ENCODE data around the gene CFB. TPM values are rescaled to one million over a fixed set of nuclear protein-coding genes. Genes with fewer than 3 reads are reported as not detected.

Gene CFB
- total and polyA plus RNA-seq, 9 of the 15 experiments (the other 6 are each of a cell fraction or from before 2014, with no cell fraction given) = 0.08 to 0.91 (median 0.22) TPM; not detected in 4

- no peak for TF ChIP-seq STAT5B (CRISPR knock-in tag; IDR thresholded peaks at IDR 0.05)
- no peak for TF ChIP-seq FOXK2 (conservative IDR thresholded peaks at IDR 0.05 in 1 of 2, IDR thresholded peaks at IDR 0.05 in 1 of 2; ENCODE audit: low read depth in 2 of 2)
- TF ChIP-seq MYBL2 (IDR thresholded peaks at IDR 0.05; ENCODE audit: low read depth) = no peak
- TF ChIP-seq MYBL2 (CRISPR knock-in tag; IDR thresholded peaks at IDR 0.05; ENCODE audit: borderline replicate concordance) = no peak
- TF ChIP-seq, protein P1, sequence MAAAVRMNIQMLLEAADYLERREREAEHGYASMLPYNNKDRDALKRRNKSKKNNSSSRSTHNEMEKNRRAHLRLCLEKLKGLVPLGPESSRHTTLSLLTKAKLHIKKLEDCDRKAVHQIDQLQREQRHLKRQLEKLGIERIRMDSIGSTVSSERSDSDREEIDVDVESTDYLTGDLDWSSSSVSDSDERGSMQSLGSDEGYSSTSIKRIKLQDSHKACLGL (CRISPR knock-in tag; IDR thresholded peaks at IDR 0.05; ENCODE audit: borderline replicate concordance, poor library complexity, severe bottlenecking) = peak; percentile 8
- TF ChIP-seq HOMEZ (CRISPR knock-in tag; IDR thresholded peaks at IDR 0.05) = no peak
- TF ChIP-seq, protein P2, sequence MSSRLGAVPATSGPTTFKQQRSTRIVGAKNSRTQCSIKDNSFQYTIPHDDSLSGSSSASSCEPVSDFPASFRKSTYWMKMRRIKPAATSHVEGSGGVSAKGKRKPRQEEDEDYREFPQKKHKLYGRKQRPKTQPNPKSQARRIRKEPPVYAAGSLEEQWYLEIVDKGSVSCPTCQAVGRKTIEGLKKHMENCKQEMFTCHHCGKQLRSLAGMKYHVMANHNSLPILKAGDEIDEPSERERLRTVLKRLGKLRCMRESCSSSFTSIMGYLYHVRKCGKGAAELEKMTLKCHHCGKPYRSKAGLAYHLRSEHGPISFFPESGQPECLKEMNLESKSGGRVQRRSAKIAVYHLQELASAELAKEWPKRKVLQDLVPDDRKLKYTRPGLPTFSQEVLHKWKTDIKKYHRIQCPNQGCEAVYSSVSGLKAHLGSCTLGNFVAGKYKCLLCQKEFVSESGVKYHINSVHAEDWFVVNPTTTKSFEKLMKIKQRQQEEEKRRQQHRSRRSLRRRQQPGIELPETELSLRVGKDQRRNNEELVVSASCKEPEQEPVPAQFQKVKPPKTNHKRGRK (tag; IDR thresholded peaks at IDR 0.05) = no peak
- TF ChIP-seq ASH1L (IDR thresholded peaks at IDR 0.05; ENCODE audit: borderline replicate concordance, low read depth, partially characterized antibody) = no peak
- no peak for TF ChIP-seq PRDM10 (IDR thresholded peaks at IDR 0.05; ENCODE audit: partially characterized antibody)
- no peak for TF ChIP-seq HNRNPL (IDR thresholded peaks at IDR 0.05; ENCODE audit: low read depth, low read length)
- no peak for TF ChIP-seq ILK (tag; IDR thresholded peaks at IDR 0.05; ENCODE audit: borderline replicate concordance, low read depth)
- no peak for TF ChIP-seq ZSCAN29 (IDR thresholded peaks at IDR 0.05)
- 0 out of 2 replicates have a peak, but pooled peaks have one; percentile 15 for TF ChIP-seq STAG1 (CRISPR knock-in tag; IDR thresholded peaks at IDR 0.05; ENCODE audit: borderline replicate concordance)
- peak; percentile 62; the same call in 1 of the 2 replicates for TF ChIP-seq ZNF717 (CRISPR knock-in tag; IDR thresholded peaks at IDR 0.05)
- TF ChIP-seq ARHGAP35 (IDR thresholded peaks at IDR 0.05; ENCODE audit: partially characterized antibody) = no peak
- no peak for TF ChIP-seq MECOM (CRISPR knock-in tag; IDR thresholded peaks at IDR 0.05)
- no peak for TF ChIP-seq ZNF707 (CRISPR knock-in tag; conservative IDR thresholded peaks at IDR 0.05)
- TF ChIP-seq PHB (CRISPR knock-in tag; IDR thresholded peaks at IDR 0.05) = no peak
- TF ChIP-seq MEF2D (tag; conservative IDR thresholded peaks at IDR 0.05; ENCODE audit: low read depth) = no peak
- no peak for TF ChIP-seq SPI1 (IDR thresholded peaks at IDR 0.05; ENCODE audit: borderline replicate concordance, low read depth, low read length)
- TF ChIP-seq ZC3H8 (IDR thresholded peaks at IDR 0.05) = no peak
Measured at GRCh38 chr6:31897612-31898382, 48.1 kb upstream of the CFB start, which contains the start of gene EHMT2 (continued).
